Caco-2 (cell line): ENCODE measurements around the gene ZNF407. TPM values are rescaled to one million over a fixed set of nuclear protein-coding genes. Genes with fewer than 3 reads are reported as not detected.

Source experiments
- BruUV-seq: library from RNA; stranded (reverse); fragments of 400-500 nt; replicated peaks from 2 replicates; lab custom pipeline; 2021; lab: Mats Ljungman, UMichigan
- CTCF ChIA-PET: fragments of 300-600 bp; sonication (Branson Sonifier 250); formaldehyde crosslinking; loops from one replicate; lab custom pipeline; 2022; ENCODE audit warnings: antibody characterized with exemption; lab: Charles Lee
- POLR2A ChIA-PET: fragments of 300-600 bp; sonication (Branson Sonifier 250); formaldehyde crosslinking; loops from one replicate; lab custom pipeline; 2022; ENCODE audit warnings: antibody characterized with exemption; lab: Charles Lee
- DNase-seq, 2 experiments: peaks; one replicate each; pipeline versions ENCODE4 v3.0.0 to v3.0.0-alpha.2; 2020 to 2022
- H3K27me3 ChIP-seq: replicated peaks from 2 replicates; pipeline ENCODE4 v1.6.0; 2011; ENCODE audit warnings: low read length; ENCODE audit not compliant: control insufficient read depth, insufficient read depth
- H3K36me3 ChIP-seq: 2 replicates; pipeline ENCODE4 v1.5.1; 2011; ENCODE audit warnings: low read length; ENCODE audit not compliant: control insufficient read depth, insufficient read depth
- H3K4me1 ChIP-seq: fragments of 250-450 bp; sonication (Bioruptor Pico); 2 replicates; pipeline ENCODE4 v1.5.1; 2020; ENCODE audit warnings: mild to moderate bottlenecking
- H3K4me3 ChIP-seq: 2 replicates; pipeline ENCODE4 v1.5.1; 2011; ENCODE audit warnings: low read depth, mild to moderate bottlenecking, control low read depth, low read length
- H3K9me3 ChIP-seq: fragments of 250-450 bp; sonication (Bioruptor Pico); 2 replicates; pipeline ENCODE4 v1.5.1; 2020; ENCODE audit warnings: mild to moderate bottlenecking, moderate library complexity
- H3K27ac Mint-ChIP-seq: one replicate; pipeline ENCODE4 v1.8.0; 2022; ENCODE audit warnings: mixed read lengths; ENCODE audit not compliant: unreplicated experiment
- H3K27me3 Mint-ChIP-seq: one replicate; pipeline ENCODE4 v1.8.0; 2022; ENCODE audit warnings: mixed read lengths; ENCODE audit not compliant: insufficient read depth, unreplicated experiment
- H3K36me3 Mint-ChIP-seq: one replicate; pipeline ENCODE4 v1.8.0; 2022; ENCODE audit warnings: mild to moderate bottlenecking, mixed read lengths; ENCODE audit not compliant: insufficient read depth, unreplicated experiment
- H3K4me1 Mint-ChIP-seq: one replicate; pipeline ENCODE4 v1.8.0; 2022; ENCODE audit warnings: low read depth, mixed read lengths; ENCODE audit not compliant: unreplicated experiment
- H3K4me3 Mint-ChIP-seq: one replicate; pipeline ENCODE4 v1.8.0; 2022; ENCODE audit warnings: mild to moderate bottlenecking, moderate library complexity, mixed read lengths; ENCODE audit not compliant: unreplicated experiment
- H3K9me3 Mint-ChIP-seq: one replicate; pipeline ENCODE4 v1.8.0; 2022; ENCODE audit warnings: mixed read lengths; ENCODE audit not compliant: unreplicated experiment
- CTCF ChIP-seq, 2 experiments: fragments of 200-600 bp in 1 of 2; IDR thresholded peaks; 1 replicate in 1 of 2; 2 replicates in 1 of 2; pipeline versions ENCODE4 v1.5.1 to v1.8.0; 2011 to 2022; ENCODE audit warnings: antibody characterized with exemption in 1 of 2, control low read depth in 1 of 2, inconsistent platforms in 1 of 2, low read depth in 1 of 2, low read length in 1 of 2, mild to moderate bottlenecking in 1 of 2, moderate library complexity in 1 of 2; ENCODE audit not compliant: insufficient read depth in 1 of 2, severe bottlenecking in 1 of 2, unreplicated experiment in 1 of 2
- intact Hi-C: fragments of 100-400 bp; cut with micrococcal nuclease; formaldehyde crosslinking; loops from one replicate; pipeline ENCODE4 v1.10.0; 2022; ENCODE audit not compliant: unreplicated experiment
- total RNA-seq: library from RNA; stranded (reverse); gene quantifications from 2 replicates; pipeline ENCODE4 v1.2.3, GENCODE V29; 2022

Gene ZNF407
- total RNA-seq, 1 experiment from 2014 or later, result 4.7 TPM

GRCh38 chr18:75064513-75064905, 466.8 kb downstream of the ZNF407 start:
- no peaks in the 10 kb centered on the region for H3K36me3 Mint-ChIP-seq
- CTCF ChIA-PET, result no interaction called here
- H3K4me3 Mint-ChIP-seq, result no peak overlapping the region
- POLR2A ChIA-PET, result no interaction called here
- intact Hi-C loops, result no loop called here
- Histone ChIP-seq H3K9me3 (no peaks in the 10 kb centered on the region), H3K4me1 (no peaks in the 10 kb centered on the region), H3K27me3 (no peaks in the 10 kb centered on the region), H3K4me3 (no peak overlapping the region), H3K36me3 (no peaks in the 10 kb centered on the region)
- no peak for DNase-seq
- no peaks in the 10 kb centered on the region for H3K9me3 Mint-ChIP-seq
- no peaks in the 10 kb centered on the region for H3K27me3 Mint-ChIP-seq
- no TSS peak for BruUV-seq
- TF ChIP-seq CTCF (IDR thresholded peaks at IDR 0.05; ENCODE audit: insufficient read depth in 1 of 2, low read depth in 1 of 2, low read length in 1 of 2, severe bottlenecking in 1 of 2, unreplicated experiment in 1 of 2), result no peak
- H3K27ac Mint-ChIP-seq, result no peak overlapping the region
- H3K4me1 Mint-ChIP-seq, result no peaks in the 10 kb centered on the region

GRCh38 chr18:75065251-75066000, 467.8 kb downstream of the ZNF407 start:
- Mint-ChIP-seq H3K27me3 (no peaks in the 10 kb centered on the region), H3K4me3 (no peak overlapping the region), H3K9me3 (no peaks in the 10 kb centered on the region), H3K4me1 (no peaks in the 10 kb centered on the region), H3K36me3 (no peaks in the 10 kb centered on the region), H3K27ac (no peak overlapping the region)
- H3K4me1 ChIP-seq, result no peaks in the 10 kb centered on the region
- CTCF ChIA-PET, result no interaction called here
- no peak for DNase-seq
- TF ChIP-seq CTCF (IDR thresholded peaks at IDR 0.05; ENCODE audit: insufficient read depth in 1 of 2, low read depth in 1 of 2, low read length in 1 of 2, severe bottlenecking in 1 of 2, unreplicated experiment in 1 of 2), result no peak
- intact Hi-C loops, result no loop called here
- no peaks in the 10 kb centered on the region for H3K27me3 ChIP-seq
- no peak overlapping the region for H3K4me3 ChIP-seq
- POLR2A ChIA-PET, result no interaction called here
- no TSS peak for BruUV-seq
- H3K9me3 ChIP-seq, result no peaks in the 10 kb centered on the region
- H3K36me3 ChIP-seq, result no peaks in the 10 kb centered on the region

GRCh38 chr18:75066021-75066880, 468.6 kb downstream of the ZNF407 start:
- no peaks in the 10 kb centered on the region for H3K4me1 ChIP-seq
- H3K9me3 ChIP-seq, result no peaks in the 10 kb centered on the region
- Mint-ChIP-seq H3K27ac (no peak overlapping the region), H3K9me3 (no peaks in the 10 kb centered on the region), H3K27me3 (no peaks in the 10 kb centered on the region), H3K36me3 (no peaks in the 10 kb centered on the region), H3K4me1 (peaks cover 4% of the 10 kb centered on the region), H3K4me3 (no peak overlapping the region)
- no peak for DNase-seq
- H3K4me3 ChIP-seq, result no peak overlapping the region
- intact Hi-C loops, result no loop called here
- TF ChIP-seq CTCF (IDR thresholded peaks at IDR 0.05; ENCODE audit: insufficient read depth in 1 of 2, low read depth in 1 of 2, low read length in 1 of 2, severe bottlenecking in 1 of 2, unreplicated experiment in 1 of 2), result no peak
- ChIA-PET POLR2A (no interaction called here), CTCF (no interaction called here)
- no peaks in the 10 kb centered on the region for H3K27me3 ChIP-seq
- no peaks in the 10 kb centered on the region for H3K36me3 ChIP-seq
- no TSS peak for BruUV-seq
